Omental fat pad (tissue), 4 donors: ENCODE measurements around the gene BCAP31. TPM values are rescaled to one million over a fixed set of nuclear protein-coding genes. Genes with fewer than 3 reads are reported as not detected.
"Not testable (repeated sequence)": the region's sequence is repeated elsewhere in the genome, so short reads cannot be mapped to it uniquely, and the experiment has no call there.

Experiments used
- ATAC-seq: fragments of 150-250 bp; one replicate; pipeline ENCODE4 v1.9.1; 2016; ENCODE audit warnings: mild to moderate bottlenecking, moderate library complexity; ENCODE audit not compliant: low FRiP score
- DNase-seq: peaks from one replicate; pipeline ENCODE4 v3.0.0-alpha.2; 2019; ENCODE audit warnings: low spot score
- CTCF ChIP-seq, 3 donors: fragments of 450-650 bp; IDR thresholded peaks; one replicate each; pipeline ENCODE4 v1.5.1; 2016 to 2017; ENCODE audit warnings: antibody characterized with exemption in 3 of 3, mild to moderate bottlenecking in 3 of 3, moderate library complexity in 2 of 3
- total RNA-seq, 4 donors: library from RNA; depleted of rRNA; stranded (reverse); fragments of >200 nt; gene quantifications; one replicate each; pipeline ENCODE4 v1.1.0, GENCODE V29; 2016

BCAP31 gene
- total RNA-seq, 4 donors from 2014 or later: 119 to 421 (median 240) TPM

GRCh38 chrX:153697924-153698865, 26.0 kb downstream of the BCAP31 start:
- DNase-seq (no peak), ATAC-seq (no peak)
- TF ChIP-seq CTCF (IDR thresholded peaks at IDR 0.05): no peak

- not testable (repeated sequence) for DNase-seq, ATAC-seq
These were observed 27.0 kb downstream of the BCAP31 start for GRCh38 chrX:153696986-153697722.

GRCh38 chrX:153696538-153696937, 27.6 kb downstream of the BCAP31 start:
- not testable (repeated sequence) for ATAC-seq

GRCh38 chrX:153696100-153696499, 28.1 kb downstream of the BCAP31 start:
- ATAC-seq (no peak), DNase-seq (no peak)
- no peak for TF ChIP-seq CTCF (IDR thresholded peaks at IDR 0.05)

More at GRCh38 chrX:153696538-153696937, 27.6 kb downstream of the BCAP31 start:
- DNase-seq: not testable (repeated sequence)

GRCh38 chrX:153694687-153695270, 29.4 kb downstream of the BCAP31 start:
- ATAC-seq (no peak), DNase-seq (no peak)
- TF ChIP-seq CTCF (IDR thresholded peaks at IDR 0.05): no peak

GRCh38 chrX:153694256-153694655, 29.9 kb downstream of the BCAP31 start:
- ATAC-seq, DNase-seq: not testable (repeated sequence)

GRCh38 chrX:153693216-153694086, 30.7 kb downstream of the BCAP31 start:
- no peak for DNase-seq
- no peak for TF ChIP-seq CTCF (IDR thresholded peaks at IDR 0.05)
- no peak for ATAC-seq
